ENCODE measurements around the gene GREB1L.

Gene GREB1L

DNA sequence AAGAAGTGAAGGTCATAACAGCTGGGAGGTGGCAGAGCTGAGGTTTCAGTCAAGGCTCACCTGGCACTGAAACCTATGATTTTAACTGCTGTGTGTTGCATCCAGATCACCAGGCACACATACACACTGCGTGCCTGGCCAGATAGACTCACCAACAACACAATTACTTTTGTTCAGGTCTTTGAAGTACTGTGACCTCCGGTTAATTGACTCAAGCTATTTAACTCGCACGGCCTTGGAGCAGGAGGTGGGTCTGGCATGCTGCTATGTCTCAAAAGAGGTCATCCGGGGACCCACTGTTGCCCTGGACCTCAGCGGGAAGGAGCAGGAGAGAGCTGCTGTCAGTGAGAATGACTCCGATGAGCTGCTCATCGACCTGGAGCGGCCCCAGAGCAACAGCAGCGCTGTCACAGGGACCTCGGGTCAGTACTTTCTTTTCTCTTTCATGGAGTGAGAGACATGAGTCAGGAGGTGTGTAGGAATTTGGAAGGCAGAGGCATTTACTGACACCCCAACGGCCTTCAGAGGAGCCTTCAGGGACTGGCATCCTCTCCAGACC lies 254.3 kb downstream of the GREB1L start:
- no peaks in the 10 kb centered on the region for H3K9me3 Mint-ChIP-seq
- H3K4me3 Mint-ChIP-seq: no peak overlapping the region
- TF ChIP-seq, protein P1, sequence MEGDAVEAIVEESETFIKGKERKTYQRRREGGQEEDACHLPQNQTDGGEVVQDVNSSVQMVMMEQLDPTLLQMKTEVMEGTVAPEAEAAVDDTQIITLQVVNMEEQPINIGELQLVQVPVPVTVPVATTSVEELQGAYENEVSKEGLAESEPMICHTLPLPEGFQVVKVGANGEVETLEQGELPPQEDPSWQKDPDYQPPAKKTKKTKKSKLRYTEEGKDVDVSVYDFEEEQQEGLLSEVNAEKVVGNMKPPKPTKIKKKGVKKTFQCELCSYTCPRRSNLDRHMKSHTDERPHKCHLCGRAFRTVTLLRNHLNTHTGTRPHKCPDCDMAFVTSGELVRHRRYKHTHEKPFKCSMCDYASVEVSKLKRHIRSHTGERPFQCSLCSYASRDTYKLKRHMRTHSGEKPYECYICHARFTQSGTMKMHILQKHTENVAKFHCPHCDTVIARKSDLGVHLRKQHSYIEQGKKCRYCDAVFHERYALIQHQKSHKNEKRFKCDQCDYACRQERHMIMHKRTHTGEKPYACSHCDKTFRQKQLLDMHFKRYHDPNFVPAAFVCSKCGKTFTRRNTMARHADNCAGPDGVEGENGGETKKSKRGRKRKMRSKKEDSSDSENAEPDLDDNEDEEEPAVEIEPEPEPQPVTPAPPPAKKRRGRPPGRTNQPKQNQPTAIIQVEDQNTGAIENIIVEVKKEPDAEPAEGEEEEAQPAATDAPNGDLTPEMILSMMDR (IDR thresholded peaks at IDR 0.05; ENCODE audit: unreplicated experiment in 3 of 3): no peak
- no peak overlapping the region for H3K27ac Mint-ChIP-seq
- peaks cover 6% of the 10 kb centered on the region for H3K36me3 Mint-ChIP-seq (ENCODE audit: low read depth)
- H3K4me1 Mint-ChIP-seq: no peaks in the 10 kb centered on the region
- H3K27me3 Mint-ChIP-seq (ENCODE audit: low read depth): peaks cover 8% of the 10 kb centered on the region

DNA sequence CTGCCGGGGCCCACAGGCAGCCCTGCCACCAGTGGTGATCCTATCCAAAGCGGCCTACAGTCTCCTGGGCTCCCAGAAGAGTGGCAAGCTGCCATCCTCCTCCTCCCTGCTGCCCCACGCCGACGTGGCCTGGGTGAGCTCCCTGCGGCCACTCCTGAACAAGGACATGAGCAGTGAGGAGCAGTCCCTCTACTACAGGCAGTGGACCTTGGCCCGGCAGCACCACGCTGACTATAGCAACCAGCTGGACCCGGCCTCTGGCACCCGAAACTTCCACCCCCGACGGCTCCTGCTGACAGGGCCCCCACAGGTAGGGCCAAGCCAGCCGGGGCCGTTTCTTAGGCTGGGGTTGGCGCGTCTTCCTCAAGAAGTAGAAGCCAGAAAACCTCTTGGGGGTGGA lies 258.0 kb downstream of the GREB1L start:
- H3K36me3 Mint-ChIP-seq (ENCODE audit: low read depth): peaks cover 4% of the 10 kb centered on the region
- TF ChIP-seq, protein P1 (IDR thresholded peaks at IDR 0.05; ENCODE audit: unreplicated experiment in 3 of 3): no peak
- no peaks in the 10 kb centered on the region for H3K9me3 Mint-ChIP-seq
- no peaks in the 10 kb centered on the region for H3K4me1 Mint-ChIP-seq
- H3K27me3 Mint-ChIP-seq (ENCODE audit: low read depth): peaks cover 8% of the 10 kb centered on the region
- no peak overlapping the region for H3K27ac Mint-ChIP-seq
- H3K4me3 Mint-ChIP-seq: no peak overlapping the region

DNA sequence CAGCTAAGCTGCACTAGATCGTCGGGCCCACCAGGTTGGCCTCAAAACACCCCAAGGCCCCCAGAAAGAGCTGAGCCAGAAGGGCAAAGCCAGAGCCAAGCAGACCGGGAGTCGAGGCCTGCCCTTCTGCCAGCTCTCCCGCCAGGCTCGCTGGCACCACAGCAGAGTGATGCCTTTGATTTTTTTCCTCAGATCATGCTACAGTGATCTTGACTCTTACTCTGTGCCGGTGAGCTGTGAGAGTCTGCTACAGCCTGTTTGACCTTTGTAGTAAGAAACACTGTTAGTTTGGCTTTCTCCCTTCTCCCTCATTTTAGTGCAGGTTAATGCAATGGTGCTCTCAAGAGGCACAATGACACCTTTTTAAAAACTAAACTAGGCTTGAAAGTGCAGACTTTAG lies 260.6 kb downstream of the GREB1L start:
- H3K4me1 Mint-ChIP-seq: no peaks in the 10 kb centered on the region
- H3K27ac Mint-ChIP-seq: no peak overlapping the region
- TF ChIP-seq, protein P1 (IDR thresholded peaks at IDR 0.05; ENCODE audit: unreplicated experiment in 3 of 3): no peak
- no peaks in the 10 kb centered on the region for H3K9me3 Mint-ChIP-seq
- H3K36me3 Mint-ChIP-seq (ENCODE audit: low read depth): peaks cover 4% of the 10 kb centered on the region
- H3K4me3 Mint-ChIP-seq: no peak overlapping the region
- H3K27me3 Mint-ChIP-seq (ENCODE audit: low read depth): peaks cover 5% of the 10 kb centered on the region

DNA sequence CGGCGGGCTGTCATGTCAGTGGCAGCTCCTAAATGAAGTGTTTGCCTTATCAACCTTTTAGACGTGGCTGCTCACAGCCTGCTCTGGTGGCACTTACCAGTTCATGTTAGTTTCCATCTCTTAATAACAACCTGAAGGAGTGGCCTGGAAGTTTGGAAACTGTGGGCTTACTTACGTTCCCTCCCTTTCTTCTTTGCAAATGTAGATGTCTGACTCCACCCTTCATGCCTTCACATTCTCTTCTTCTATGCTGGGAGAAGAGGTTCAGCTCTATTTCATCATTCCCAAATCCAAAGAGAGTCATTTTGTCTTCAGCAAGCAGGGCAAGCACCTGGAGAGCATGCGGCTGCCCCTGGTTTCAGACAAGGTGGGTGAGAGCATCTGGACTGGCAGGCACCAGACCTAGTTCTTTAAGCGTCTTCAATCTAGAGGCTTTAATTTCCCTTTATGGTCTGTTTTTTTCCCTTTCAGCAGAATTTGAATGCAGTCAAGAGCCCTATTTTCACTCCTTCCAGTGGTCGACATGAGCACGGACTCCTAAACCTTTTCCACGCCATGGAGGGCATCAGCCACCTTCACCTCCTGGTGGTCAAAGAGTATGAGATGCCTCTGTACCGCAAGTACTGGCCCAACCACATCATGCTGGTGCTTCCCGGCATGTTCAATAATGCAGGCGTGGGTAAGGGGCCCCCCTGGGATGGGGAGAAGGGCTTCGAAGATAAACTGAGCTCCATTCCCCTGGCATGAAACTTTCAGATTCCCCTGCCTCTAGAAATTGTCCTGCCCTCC lies 266.1 kb downstream of the GREB1L start:
- Mint-ChIP-seq H3K27me3 (ENCODE audit: low read depth) (no peaks in the 10 kb centered on the region), H3K4me3 (no peak overlapping the region), H3K36me3 (ENCODE audit: low read depth) (peaks cover 34% of the 10 kb centered on the region), H3K9me3 (no peaks in the 10 kb centered on the region), H3K4me1 (no peaks in the 10 kb centered on the region), H3K27ac (no peak overlapping the region)
- TF ChIP-seq, protein P1 (IDR thresholded peaks at IDR 0.05; ENCODE audit: unreplicated experiment in 3 of 3): no peak

DNA sequence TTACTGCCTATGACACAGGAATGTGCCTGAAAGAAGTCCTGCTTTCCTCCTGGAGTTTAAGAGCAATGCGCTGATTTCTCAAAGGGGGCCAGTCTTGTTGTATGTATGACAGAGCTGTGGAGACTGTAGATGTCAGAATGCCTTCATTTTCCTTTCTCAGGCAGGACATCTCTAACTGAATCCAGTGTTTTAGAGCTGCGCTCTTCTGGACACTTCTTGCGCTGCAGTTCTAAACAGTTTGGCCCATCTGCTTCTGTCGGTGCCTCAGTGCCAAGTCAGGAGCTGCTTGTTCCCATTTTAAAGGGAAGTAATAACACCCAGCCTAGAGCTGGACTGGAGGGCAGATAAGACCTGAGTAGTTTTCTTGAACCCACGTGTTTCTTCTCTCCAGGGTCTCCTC lies 267.0 kb downstream of the GREB1L start:
- TF ChIP-seq, protein P1 (IDR thresholded peaks at IDR 0.05; ENCODE audit: unreplicated experiment in 3 of 3): no peak

DNA sequence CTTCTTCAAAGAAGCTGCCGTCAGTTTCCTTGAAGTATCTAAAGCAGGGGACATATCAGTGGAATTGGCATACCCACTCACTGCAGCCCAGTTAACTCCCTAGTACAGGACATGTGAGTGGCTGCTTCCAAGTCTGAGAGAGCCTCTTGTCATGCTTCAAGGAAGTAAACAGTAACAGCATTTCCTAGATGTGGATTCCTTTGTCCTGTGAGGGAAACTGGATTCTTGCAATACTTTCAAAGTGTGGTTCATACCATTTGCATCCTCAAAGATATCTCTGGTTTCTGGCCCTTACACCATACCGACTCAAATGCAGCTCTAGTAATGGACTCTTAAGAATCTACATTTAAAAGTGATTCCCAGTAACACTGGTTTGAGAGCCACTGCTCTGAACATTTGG lies 271.3 kb downstream of the GREB1L start:
- Mint-ChIP-seq H3K4me3 (no peak overlapping the region), H3K4me1 (no peaks in the 10 kb centered on the region), H3K27me3 (ENCODE audit: low read depth) (no peaks in the 10 kb centered on the region), H3K9me3 (no peaks in the 10 kb centered on the region), H3K36me3 (ENCODE audit: low read depth) (peaks cover 63% of the 10 kb centered on the region), H3K27ac (no peak overlapping the region)
- TF ChIP-seq, protein P1 (IDR thresholded peaks at IDR 0.05; ENCODE audit: unreplicated experiment in 3 of 3): no peak

More for the DNA sequence above, 267.0 kb downstream of the GREB1L start:
- Mint-ChIP-seq H3K4me1 (no peaks in the 10 kb centered on the region), H3K27ac (no peak overlapping the region), H3K36me3 (ENCODE audit: low read depth) (peaks cover 43% of the 10 kb centered on the region), H3K9me3 (no peaks in the 10 kb centered on the region), H3K27me3 (ENCODE audit: low read depth) (no peaks in the 10 kb centered on the region), H3K4me3 (no peak overlapping the region)
